Epidermal melanocyte (primary cell): ENCODE results near the gene SAT2.

Experiments used
- DNase-seq: peaks from one replicate; pipeline ENCODE4 v3.0.0; 2011; ENCODE audit warnings: low spot score; ENCODE audit not compliant: insufficient read length

SAT2 gene

GRCh38 chr17:7592422-7593021 lies 35.1 kb downstream of the SAT2 start:
- DNase-seq: no peak

- no peak for DNase-seq
These were observed 36.0 kb downstream of the SAT2 start for GRCh38 chr17:7591596-7591995.

- no peak for DNase-seq
These were observed 36.9 kb downstream of the SAT2 start for GRCh38 chr17:7590743-7591142.

- DNase-seq: no peak
These were observed 37.5 kb downstream of the SAT2 start, which contains the start of gene SOX15 for GRCh38 chr17:7589891-7590691. Gene SOX15, minus strand, starts transcription at chr17:7590094. Its CDS starts 418 bp downstream, at chr17:7589676.

- DNase-seq: peak; percentile 96
These were observed 38.3 kb downstream of the SAT2 start for GRCh38 chr17:7589204-7589868.

- DNase-seq: no peak
These were observed 38.9 kb downstream of the SAT2 start for GRCh38 chr17:7588553-7589203.

- peak; percentile 71 for DNase-seq
These were observed 40.0 kb downstream of the SAT2 start for GRCh38 chr17:7587420-7588151.

- DNase-seq: no peak
These were observed 40.8 kb downstream of the SAT2 start for GRCh38 chr17:7586673-7587419.

GRCh38 chr17:7583253-7584109 lies 44.1 kb downstream of the SAT2 start, which contains the start of gene MPDU1:
Gene MPDU1, plus strand, starts transcription at chr17:7583852. Its CDS starts 11 bp downstream, at chr17:7583863.
- peak; percentile 94 for DNase-seq

- no peak for DNase-seq
These were observed 45.0 kb downstream of the SAT2 start for GRCh38 chr17:7582396-7583252.

GRCh38 chr17:7580604-7581575 lies 46.7 kb downstream of the SAT2 start:
- no peak for DNase-seq

GRCh38 chr17:7579834-7580603 lies 47.6 kb downstream of the SAT2 start:
- no peak for DNase-seq

GRCh38 chr17:7579001-7579833 lies 48.4 kb downstream of the SAT2 start, which contains the start of gene CD68:
Gene CD68, plus strand, starts transcription at chr17:7579638. Its CDS starts 40 bp downstream, at chr17:7579678.
- DNase-seq: peak; percentile 57

- DNase-seq: no peak
These were observed 50.1 kb downstream of the SAT2 start for GRCh38 chr17:7577327-7578199.
